GM12878 (cell line): ENCODE results near the gene CEACAM5. TPM values are rescaled to one million over a fixed set of nuclear protein-coding genes. Genes with fewer than 3 reads are reported as not detected.

Experiments used
- ATAC-seq: fragments of 200-7000 bp; cut with Tn5 transposase; 3 replicates; pipeline ENCODE4 v1.9.1; 2020; ENCODE audit warnings: mild to moderate bottlenecking, moderate library complexity
- BruUV-seq: library from RNA; stranded (reverse); fragments of 400-500 nt; replicated peaks from 2 replicates; lab custom pipeline; 2021; lab: Mats Ljungman, UMichigan
- CTCF ChIA-PET: fragments of 300-600 bp; sonication (Branson Sonifier 250); formaldehyde crosslinking; extraction: SDS; loops from one replicate; lab custom pipeline; 2021; ENCODE audit warnings: inconsistent platforms; lab: Yijun Ruan, JAX
- POLR2A ChIA-PET: fragments of 350-600 bp; formaldehyde crosslinking; extraction: SDS; loops from one replicate; lab custom pipeline; 2021; ENCODE audit warnings: inconsistent platforms; lab: Charles Lee
- RAD21 ChIA-PET: fragments of 300-600 bp; sonication (Branson Sonifier 250); formaldehyde crosslinking; loops from one replicate; lab custom pipeline; 2023; ENCODE audit warnings: antibody characterized with exemption; ENCODE audit not compliant: unreplicated experiment; lab: Charles Lee
- SMC1A ChIA-PET: fragments of 300-600 bp; sonication (Branson Sonifier 250); formaldehyde crosslinking; loops from one replicate; lab custom pipeline; 2023; ENCODE audit not compliant: unreplicated experiment, uncharacterized antibody; lab: Charles Lee
- DNase-seq: peaks from one replicate; pipeline ENCODE4 v3.0.0-alpha.2; 2011; ENCODE audit warnings: low read depth, low spot score
- FAIRE-seq: peaks from 3 replicates; lab custom pipeline; 2011; peaks lifted over from hg19 to GRCh38; lab: Jason Lieb, UNC
- H2AFZ ChIP-seq: 2 replicates; pipeline ENCODE4 v1.6.0; 2011; ENCODE audit warnings: low read depth, low read length, control low read depth; ENCODE audit not compliant: control insufficient read depth
- H3K27ac ChIP-seq: 2 replicates; pipeline ENCODE4 v1.5.1; 2011; ENCODE audit warnings: control low read depth; ENCODE audit not compliant: control insufficient read depth, insufficient read depth
- H3K27me3 ChIP-seq, 2 experiments: replicated peaks in 1 of 2; 2 replicates each; pipeline versions ENCODE4 v1.6.0 to v1.6.1; 2011; ENCODE audit warnings: low read length in 1 of 2; ENCODE audit not compliant: control insufficient read depth in 2 of 2, insufficient read depth in 2 of 2
- H3K36me3 ChIP-seq, 2 experiments: 2 replicates each; pipeline ENCODE4 v1.5.1; 2011; ENCODE audit warnings: low read length in 1 of 2; ENCODE audit not compliant: control insufficient read depth in 2 of 2, insufficient read depth in 2 of 2
- H3K4me1 ChIP-seq: 2 replicates; pipeline ENCODE4 v1.6.1; 2011; ENCODE audit warnings: mild to moderate bottlenecking, low read length, moderate library complexity, mixed read lengths; ENCODE audit not compliant: control insufficient read depth, insufficient read depth
- H3K4me2 ChIP-seq: 2 replicates; pipeline ENCODE4 v1.6.0; 2011; ENCODE audit warnings: control low read depth; ENCODE audit not compliant: control insufficient read depth, insufficient read depth
- H3K4me3 ChIP-seq: fragments of 200-600 bp; sonication (generic); 2 replicates; pipeline ENCODE4 v1.5.1; 2016
- H3K79me2 ChIP-seq: 2 replicates; pipeline ENCODE4 v1.6.0; 2011; ENCODE audit warnings: low read length; ENCODE audit not compliant: control insufficient read depth, insufficient read depth
- H3K9ac ChIP-seq: 2 replicates; pipeline ENCODE4 v1.8.0; 2011; ENCODE audit warnings: low read length, control low read depth, mixed read lengths; ENCODE audit not compliant: control insufficient read depth, insufficient read depth
- H3K9me3 ChIP-seq: replicated peaks from 3 replicates; pipeline ENCODE4 v1.5.1; 2011; ENCODE audit warnings: mild to moderate bottlenecking, low read length; ENCODE audit not compliant: control insufficient read depth, insufficient read depth
- H4K20me1 ChIP-seq: 2 replicates; pipeline ENCODE4 v1.6.0; 2011; ENCODE audit not compliant: control insufficient read depth, insufficient read depth
- BACH1 ChIP-seq: fragments of 450-650 bp; IDR thresholded peaks from 2 replicates; pipeline ENCODE4 v1.6.1; 2017; ENCODE audit warnings: mild to moderate bottlenecking, borderline replicate concordance
- BCL11A ChIP-seq: IDR thresholded peaks from 2 replicates; pipeline ENCODE4 v1.6.1; 2011; ENCODE audit warnings: low read depth, low read length
- CBFB ChIP-seq: IDR thresholded peaks from 2 replicates; pipeline ENCODE4 v1.6.1; 2016; ENCODE audit warnings: antibody characterized with exemption, low read depth
- DPF2 ChIP-seq: fragments of 450-650 bp; IDR thresholded peaks from 2 replicates; pipeline ENCODE4 v1.6.1; 2017; ENCODE audit warnings: mild to moderate bottlenecking
- FOXK2 ChIP-seq: fragments of 450-650 bp; IDR thresholded peaks from 2 replicates; pipeline ENCODE4 v1.6.1; 2017; ENCODE audit warnings: mild to moderate bottlenecking, moderate library complexity
- LARP7 ChIP-seq: fragments of 450-650 bp; IDR thresholded peaks from 2 replicates; pipeline ENCODE4 v1.6.1; 2017; ENCODE audit warnings: mild to moderate bottlenecking
- PAX5 ChIP-seq: IDR thresholded peaks from 2 replicates; pipeline ENCODE4 v1.6.1; 2011; ENCODE audit warnings: low read depth, low read length, borderline replicate concordance
- POU2F2 ChIP-seq: IDR thresholded peaks from 3 replicates; pipeline ENCODE4 v1.6.1; 2011; ENCODE audit warnings: low read depth, mild to moderate bottlenecking, low read length, borderline replicate concordance
- RFX5 ChIP-seq: IDR thresholded peaks from 2 replicates; pipeline ENCODE4 v1.6.1; 2011; ENCODE audit warnings: low read depth, low read length, improper control_type of control experiment
- SIN3A ChIP-seq: IDR thresholded peaks from 2 replicates; pipeline ENCODE4 v1.6.1; 2012; ENCODE audit warnings: low read depth, low read length, improper control_type of control experiment
- SUZ12 ChIP-seq: fragments of 200-600 bp; sonication (generic); IDR thresholded peaks from one replicate; pipeline ENCODE4 v1.6.1; 2018; ENCODE audit warnings: antibody characterized with exemption, mild to moderate bottlenecking; ENCODE audit not compliant: unreplicated experiment
- WGBS: methylation state at CpG from one replicate; pipeline ENCODE4 v1.1.6; 2016; ENCODE audit warnings: low lambda C conversion rate; ENCODE audit not compliant: insufficient replicate concordance, insufficient coverage; ENCODE audit errors: missing lambda C conversion rate; 5-methylcytosine and 5-hydroxymethylcytosine counted together
- in situ Hi-C: fragments of 300-500 bp; cut with MboI; formaldehyde crosslinking; loops from 9 replicates; pipeline ENCODE4 v1.14.3; 2018; ENCODE audit warnings: mixed read lengths
- intact Hi-C: fragments of 100-400 bp; cut with micrococcal nuclease; formaldehyde crosslinking; loops from one replicate; pipeline ENCODE4 v1.14.2; 2022; ENCODE audit not compliant: unreplicated experiment
- polyA plus RNA-seq, 11 experiments: library from polyadenylated mRNA; depleted of rRNA in 4 of 11; unstranded in 6 of 11; stranded (reverse) in 5 of 11; fragments of >200 nt; fragmentation: Nextera tagmentation in 4 of 11; fragmentation: Illumina TruSeq in 1 of 11; extraction: Ambion mirVana in 4 of 11; extraction: Trizol in 1 of 11; gene quantifications; 1 replicate in 1 of 11; 2 replicates in 10 of 11; pipeline versions ENCODE4 v1.2.1 to v1.2.3, GENCODE V29; 2011 to 2016; ENCODE audit warnings: inconsistent platforms in 2 of 11, missing spikeins in 2 of 11, low read depth in 1 of 11
- total RNA-seq, 4 experiments: library from RNA; depleted of rRNA in 3 of 4; stranded (reverse); fragments of >200 nt in 3 of 4; fragmentation: Illumina TruSeq in 1 of 4; extraction: Trizol in 1 of 4; gene quantifications; 2 replicates each; pipeline versions ENCODE4 v1.2.1 to v1.2.3, GENCODE V29; 2013 to 2021
- TF ChIP-seq, protein P1 (sequence below): IDR thresholded peaks from 2 replicates; pipeline ENCODE4 v1.6.1; 2012; ENCODE audit warnings: low read length, inconsistent platforms

The CEACAM5 gene
- total and polyA plus RNA-seq, 10 of the 15 experiments (the other 5 are each of a cell fraction or from before 2014, with no cell fraction given): 0.38 TPM; not detected in 9

DNA sequence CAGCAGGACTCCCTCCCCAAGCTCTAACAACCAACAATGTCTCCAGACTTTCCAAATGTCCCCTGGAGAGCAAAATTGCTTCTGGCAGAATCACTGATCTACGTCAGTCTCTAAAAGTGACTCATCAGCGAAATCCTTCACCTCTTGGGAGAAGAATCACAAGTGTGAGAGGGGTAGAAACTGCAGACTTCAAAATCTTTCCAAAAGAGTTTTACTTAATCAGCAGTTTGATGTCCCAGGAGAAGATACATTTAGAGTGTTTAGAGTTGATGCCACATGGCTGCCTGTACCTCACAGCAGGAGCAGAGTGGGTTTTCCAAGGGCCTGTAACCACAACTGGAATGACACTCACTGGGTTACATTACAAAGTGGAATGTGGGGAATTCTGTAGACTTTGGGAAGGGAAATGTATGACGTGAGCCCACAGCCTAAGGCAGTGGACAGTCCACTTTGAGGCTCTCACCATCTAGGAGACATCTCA, 6.2 kb upstream of the CEACAM5 start:
- TF ChIP-seq LARP7 (no peak), SUZ12 (no peak), BCL11A (no peak), BACH1 (no peak), FOXK2 (no peak), CBFB (no peak), POU2F2 (no peak), RFX5 (no peak), DPF2 (no peak), SIN3A (no peak), PAX5 (no peak)
- TF ChIP-seq, protein P1, sequence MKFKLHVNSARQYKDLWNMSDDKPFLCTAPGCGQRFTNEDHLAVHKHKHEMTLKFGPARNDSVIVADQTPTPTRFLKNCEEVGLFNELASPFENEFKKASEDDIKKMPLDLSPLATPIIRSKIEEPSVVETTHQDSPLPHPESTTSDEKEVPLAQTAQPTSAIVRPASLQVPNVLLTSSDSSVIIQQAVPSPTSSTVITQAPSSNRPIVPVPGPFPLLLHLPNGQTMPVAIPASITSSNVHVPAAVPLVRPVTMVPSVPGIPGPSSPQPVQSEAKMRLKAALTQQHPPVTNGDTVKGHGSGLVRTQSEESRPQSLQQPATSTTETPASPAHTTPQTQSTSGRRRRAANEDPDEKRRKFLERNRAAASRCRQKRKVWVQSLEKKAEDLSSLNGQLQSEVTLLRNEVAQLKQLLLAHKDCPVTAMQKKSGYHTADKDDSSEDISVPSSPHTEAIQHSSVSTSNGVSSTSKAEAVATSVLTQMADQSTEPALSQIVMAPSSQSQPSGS: no peak
- Histone ChIP-seq H3K4me1 (no peaks in the 10 kb centered on the region), H3K9me3 (no peaks in the 10 kb centered on the region), H4K20me1 (no peaks in the 10 kb centered on the region), H3K27me3 (peaks cover 2 to 3% of the 10 kb centered on the region in 2 experiments; a peak in 3 of 4 replicates), H2AFZ (no peak overlapping the region), H3K4me3 (no peak overlapping the region), H3K79me2 (no peaks in the 10 kb centered on the region), H3K36me3 (no peaks in the 10 kb centered on the region), H3K27ac (no peak overlapping the region), H3K9ac (no peak overlapping the region), H3K4me2 (no peak overlapping the region)
- ChIA-PET SMC1A (no interaction called here), CTCF (interaction anchor here (0.9 to 4.7 kb wide), 3 partner anchors 55 to 103 kb away, joined by 3 to 37 read pairs (median 4); no protein-coding TSS in a partner anchor), POLR2A (interaction anchor here (0.6 kb wide), 1 partner anchor 496 kb away, joined by 4 read pairs; no protein-coding TSS in a partner anchor), RAD21 (interaction anchor here (1.2 kb wide), 1 partner anchor 60 kb away, joined by 3 read pairs; no protein-coding TSS in a partner anchor)
- in situ Hi-C loops: no loop called here
- intact Hi-C loops: no loop called here
- ATAC-seq: no peak
- BruUV-seq: no TSS peak
- no peak for DNase-seq
- 0% methylated on average over 3 of the region's 3 CpGs for WGBS
- FAIRE-seq: no peak
